WTC11 (cell line): Measurements from ENCODE around the gene ZNF529. TPM values are rescaled to one million over a fixed set of nuclear protein-coding genes. Genes with fewer than 3 reads are reported as not detected.

Experiments used
- ATAC-seq: fragments of 200-7000 bp; cut with Tn5 transposase; 2 replicates; pipeline ENCODE4 v1.10.0; 2021; ENCODE audit warnings: mild to moderate bottlenecking, moderate library complexity
- CTCF ChIA-PET: fragments of 300-600 bp; sonication (Branson Sonifier 250); formaldehyde crosslinking; loops from one replicate; lab custom pipeline; 2021; ENCODE audit warnings: antibody characterized with exemption; lab: Charles Lee
- POLR2A ChIA-PET: fragments of 350-600 bp; sonication (Branson Sonifier 250); formaldehyde crosslinking; loops from one replicate; lab custom pipeline; 2021; ENCODE audit warnings: antibody characterized with exemption; lab: Charles Lee
- DNase-seq: peaks from one replicate; pipeline ENCODE4 v3.0.0; 2021; ENCODE audit warnings: low spot score
- H3K27ac Mint-ChIP-seq: 2 replicates; pipeline ENCODE4 v1.8.0; 2021; ENCODE audit warnings: mixed read lengths
- H3K27me3 Mint-ChIP-seq: 2 replicates; pipeline ENCODE4 v1.8.0; 2021; ENCODE audit warnings: low read depth, mild to moderate bottlenecking, moderate library complexity, mixed read lengths
- H3K36me3 Mint-ChIP-seq: 2 replicates; pipeline ENCODE4 v1.8.0; 2021; ENCODE audit warnings: mixed read lengths
- H3K4me1 Mint-ChIP-seq: 2 replicates; pipeline ENCODE4 v1.8.0; 2022; ENCODE audit warnings: mixed read lengths
- H3K4me3 Mint-ChIP-seq: 2 replicates; pipeline ENCODE4 v1.8.0; 2021; ENCODE audit warnings: mild to moderate bottlenecking, moderate library complexity, mixed read lengths
- H3K9me3 Mint-ChIP-seq: 2 replicates; pipeline ENCODE4 v1.8.0; 2021; ENCODE audit warnings: mixed read lengths
- CREM ChIP-seq: sonication (generic); formaldehyde crosslinking; IDR thresholded peaks from 2 replicates; pipeline ENCODE4 v1.8.1; 2022; ENCODE audit warnings: mild to moderate bottlenecking, missing genetic modification reagents, moderate library complexity
- ELF4 ChIP-seq: sonication (generic); formaldehyde crosslinking; IDR thresholded peaks from 2 replicates; pipeline ENCODE4 v1.8.1; 2022; ENCODE audit warnings: low read depth, mild to moderate bottlenecking, moderate library complexity, missing genetic modification reagents
- ESRRA ChIP-seq: sonication (generic); formaldehyde crosslinking; IDR thresholded peaks from 2 replicates; pipeline ENCODE4 v1.8.1; 2022; ENCODE audit warnings: mild to moderate bottlenecking, missing genetic modification reagents, borderline replicate concordance
- IRF2 ChIP-seq: sonication (generic); formaldehyde crosslinking; IDR thresholded peaks from 2 replicates; pipeline ENCODE4 v1.8.0; 2022; ENCODE audit warnings: low read depth, missing genetic modification reagents, borderline replicate concordance
- NFATC4 ChIP-seq: fragments of 250-450 bp; sonication (Bioruptor Pico); IDR thresholded peaks from 2 replicates; pipeline ENCODE4 v1.9.0; 2021; ENCODE audit warnings: mild to moderate bottlenecking
- NFE2L1 ChIP-seq: sonication (generic); formaldehyde crosslinking; IDR thresholded peaks from 2 replicates; pipeline ENCODE4 v1.8.1; 2023; ENCODE audit warnings: missing genetic modification reagents
- NFYB ChIP-seq: sonication (generic); formaldehyde crosslinking; conservative IDR thresholded peaks from 2 replicates; pipeline ENCODE4 v1.8.0; 2022; ENCODE audit warnings: low read depth, missing genetic modification reagents
- NR2C2 ChIP-seq: sonication (generic); formaldehyde crosslinking; IDR thresholded peaks from 2 replicates; pipeline ENCODE4 v1.8.0; 2022; ENCODE audit warnings: mild to moderate bottlenecking, missing genetic modification reagents
- RORB ChIP-seq: fragments of 250-450 bp; sonication (Bioruptor Pico); IDR thresholded peaks from 2 replicates; pipeline ENCODE4 v1.9.0; 2021; ENCODE audit warnings: mild to moderate bottlenecking
- SOX15 ChIP-seq: fragments of 250-450 bp; sonication (Bioruptor Pico); IDR thresholded peaks from 2 replicates; pipeline ENCODE4 v1.9.0; 2021; ENCODE audit warnings: mild to moderate bottlenecking
- TEAD1 ChIP-seq: sonication (generic); formaldehyde crosslinking; IDR thresholded peaks from 2 replicates; pipeline ENCODE4 v1.8.0; 2022; ENCODE audit warnings: mild to moderate bottlenecking, missing genetic modification reagents
- ZNF121 ChIP-seq: sonication (generic); formaldehyde crosslinking; IDR thresholded peaks from 2 replicates; pipeline ENCODE4 v1.8.0; 2023; ENCODE audit warnings: missing genetic modification reagents
- ZNF396 ChIP-seq: fragments of 250-450 bp; sonication (Bioruptor Pico); IDR thresholded peaks from 2 replicates; pipeline ENCODE4 v1.8.0; 2021; ENCODE audit warnings: mild to moderate bottlenecking, moderate library complexity, borderline replicate concordance
- total RNA-seq: library from RNA; stranded (reverse); gene quantifications from 3 replicates; pipeline ENCODE4 v1.2.3, GENCODE V29; 2021
- TF ChIP-seq, protein P1 (sequence below): sonication (generic); formaldehyde crosslinking; IDR thresholded peaks from 2 replicates; pipeline ENCODE4 v1.8.1; 2022; ENCODE audit warnings: low read depth, mild to moderate bottlenecking, moderate library complexity, missing genetic modification reagents, borderline replicate concordance
- TF ChIP-seq, protein P2 (sequence below): sonication (generic); formaldehyde crosslinking; conservative IDR thresholded peaks from 2 replicates; pipeline ENCODE4 v1.8.1; 2022; ENCODE audit warnings: mild to moderate bottlenecking, missing genetic modification reagents
- TF ChIP-seq, protein P3 (sequence below): sonication (generic); formaldehyde crosslinking; IDR thresholded peaks from 2 replicates; pipeline ENCODE4 v1.8.1; 2023; ENCODE audit warnings: mild to moderate bottlenecking, missing genetic modification reagents
- TF ChIP-seq, protein P4 (sequence below): sonication (generic); formaldehyde crosslinking; IDR thresholded peaks from 2 replicates; pipeline ENCODE4 v1.8.1; 2023; ENCODE audit warnings: mild to moderate bottlenecking, missing genetic modification reagents, moderate library complexity
- TF ChIP-seq, protein P5 (sequence below): sonication (generic); formaldehyde crosslinking; IDR thresholded peaks from 2 replicates; pipeline ENCODE4 v1.8.1; 2022; ENCODE audit warnings: missing genetic modification reagents, borderline replicate concordance
- TF ChIP-seq, protein P6 (sequence below): sonication (generic); formaldehyde crosslinking; IDR thresholded peaks from 2 replicates; pipeline ENCODE4 v1.8.1; 2022; ENCODE audit warnings: mild to moderate bottlenecking, missing genetic modification reagents, moderate library complexity, borderline replicate concordance
- TF ChIP-seq, protein P7 (sequence below): sonication (generic); formaldehyde crosslinking; conservative IDR thresholded peaks from 2 replicates; pipeline ENCODE4 v1.8.1; 2023; ENCODE audit warnings: mild to moderate bottlenecking, low read depth, missing genetic modification reagents, moderate library complexity
- TF ChIP-seq, protein P8 (sequence below): sonication (generic); formaldehyde crosslinking; IDR thresholded peaks from 2 replicates; pipeline ENCODE4 v1.8.0; 2022; ENCODE audit warnings: mild to moderate bottlenecking, missing genetic modification reagents

The ZNF529 gene
- total RNA-seq, 1 experiment from 2014 or later: 13.1 TPM

DNA sequence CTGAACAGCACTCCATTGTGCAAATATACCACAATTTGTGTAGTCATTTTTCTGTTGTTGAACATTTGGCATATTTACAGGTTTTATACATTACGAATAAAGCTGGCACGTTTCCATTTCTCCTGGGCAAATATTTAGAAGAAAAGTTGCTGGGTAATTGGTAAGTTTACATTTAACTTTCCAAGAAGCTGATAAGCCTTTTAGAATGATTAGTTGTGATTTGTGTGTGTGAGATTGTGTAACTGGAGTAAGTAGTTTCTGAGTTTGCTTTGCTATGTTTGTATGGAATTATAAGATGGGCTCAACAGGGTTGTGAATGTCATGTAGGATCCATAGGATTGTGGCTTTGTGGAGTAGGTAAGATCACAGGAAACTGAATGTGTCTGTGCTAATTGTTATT, 1.6 kb upstream of the ZNF529 start:
- peak overlapping the region; percentile 0; the same call in 1 of the 2 replicates for H3K27ac Mint-ChIP-seq
- DNase-seq: no peak
- peak overlapping the region; percentile 90 for H3K4me3 Mint-ChIP-seq
- H3K36me3 Mint-ChIP-seq: peaks cover 22% of the 10 kb centered on the region
- H3K4me1 Mint-ChIP-seq: peaks cover 18% of the 10 kb centered on the region
- TF ChIP-seq ELF4 (CRISPR knock-in tag) (no peak), NFE2L1 (CRISPR knock-in tag) (no peak), SOX15 (CRISPR knock-in tag) (no peak), TEAD1 (CRISPR knock-in tag) (no peak)
- TF ChIP-seq, protein P1, sequence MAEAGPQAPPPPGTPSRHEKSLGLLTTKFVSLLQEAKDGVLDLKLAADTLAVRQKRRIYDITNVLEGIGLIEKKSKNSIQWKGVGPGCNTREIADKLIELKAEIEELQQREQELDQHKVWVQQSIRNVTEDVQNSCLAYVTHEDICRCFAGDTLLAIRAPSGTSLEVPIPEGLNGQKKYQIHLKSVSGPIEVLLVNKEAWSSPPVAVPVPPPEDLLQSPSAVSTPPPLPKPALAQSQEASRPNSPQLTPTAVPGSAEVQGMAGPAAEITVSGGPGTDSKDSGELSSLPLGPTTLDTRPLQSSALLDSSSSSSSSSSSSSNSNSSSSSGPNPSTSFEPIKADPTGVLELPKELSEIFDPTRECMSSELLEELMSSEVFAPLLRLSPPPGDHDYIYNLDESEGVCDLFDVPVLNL: no peak
- TF ChIP-seq, protein P2, sequence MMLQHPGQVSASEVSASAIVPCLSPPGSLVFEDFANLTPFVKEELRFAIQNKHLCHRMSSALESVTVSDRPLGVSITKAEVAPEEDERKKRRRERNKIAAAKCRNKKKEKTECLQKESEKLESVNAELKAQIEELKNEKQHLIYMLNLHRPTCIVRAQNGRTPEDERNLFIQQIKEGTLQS (CRISPR knock-in tag): no peak
- TF ChIP-seq, protein P3, sequence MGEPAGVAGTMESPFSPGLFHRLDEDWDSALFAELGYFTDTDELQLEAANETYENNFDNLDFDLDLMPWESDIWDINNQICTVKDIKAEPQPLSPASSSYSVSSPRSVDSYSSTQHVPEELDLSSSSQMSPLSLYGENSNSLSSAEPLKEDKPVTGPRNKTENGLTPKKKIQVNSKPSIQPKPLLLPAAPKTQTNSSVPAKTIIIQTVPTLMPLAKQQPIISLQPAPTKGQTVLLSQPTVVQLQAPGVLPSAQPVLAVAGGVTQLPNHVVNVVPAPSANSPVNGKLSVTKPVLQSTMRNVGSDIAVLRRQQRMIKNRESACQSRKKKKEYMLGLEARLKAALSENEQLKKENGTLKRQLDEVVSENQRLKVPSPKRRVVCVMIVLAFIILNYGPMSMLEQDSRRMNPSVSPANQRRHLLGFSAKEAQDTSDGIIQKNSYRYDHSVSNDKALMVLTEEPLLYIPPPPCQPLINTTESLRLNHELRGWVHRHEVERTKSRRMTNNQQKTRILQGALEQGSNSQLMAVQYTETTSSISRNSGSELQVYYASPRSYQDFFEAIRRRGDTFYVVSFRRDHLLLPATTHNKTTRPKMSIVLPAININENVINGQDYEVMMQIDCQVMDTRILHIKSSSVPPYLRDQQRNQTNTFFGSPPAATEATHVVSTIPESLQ (CRISPR knock-in tag): no peak
- TF ChIP-seq, protein P4, sequence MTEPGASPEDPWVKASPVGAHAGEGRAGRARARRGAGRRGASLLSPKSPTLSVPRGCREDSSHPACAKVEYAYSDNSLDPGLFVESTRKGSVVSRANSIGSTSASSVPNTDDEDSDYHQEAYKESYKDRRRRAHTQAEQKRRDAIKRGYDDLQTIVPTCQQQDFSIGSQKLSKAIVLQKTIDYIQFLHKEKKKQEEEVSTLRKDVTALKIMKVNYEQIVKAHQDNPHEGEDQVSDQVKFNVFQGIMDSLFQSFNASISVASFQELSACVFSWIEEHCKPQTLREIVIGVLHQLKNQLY (CRISPR knock-in tag): no peak
- ChIA-PET POLR2A (no interaction called here), CTCF (no interaction called here)
- no peaks in the 10 kb centered on the region for H3K27me3 Mint-ChIP-seq
- no peaks in the 10 kb centered on the region for H3K9me3 Mint-ChIP-seq
- no peak for ATAC-seq

DNA sequence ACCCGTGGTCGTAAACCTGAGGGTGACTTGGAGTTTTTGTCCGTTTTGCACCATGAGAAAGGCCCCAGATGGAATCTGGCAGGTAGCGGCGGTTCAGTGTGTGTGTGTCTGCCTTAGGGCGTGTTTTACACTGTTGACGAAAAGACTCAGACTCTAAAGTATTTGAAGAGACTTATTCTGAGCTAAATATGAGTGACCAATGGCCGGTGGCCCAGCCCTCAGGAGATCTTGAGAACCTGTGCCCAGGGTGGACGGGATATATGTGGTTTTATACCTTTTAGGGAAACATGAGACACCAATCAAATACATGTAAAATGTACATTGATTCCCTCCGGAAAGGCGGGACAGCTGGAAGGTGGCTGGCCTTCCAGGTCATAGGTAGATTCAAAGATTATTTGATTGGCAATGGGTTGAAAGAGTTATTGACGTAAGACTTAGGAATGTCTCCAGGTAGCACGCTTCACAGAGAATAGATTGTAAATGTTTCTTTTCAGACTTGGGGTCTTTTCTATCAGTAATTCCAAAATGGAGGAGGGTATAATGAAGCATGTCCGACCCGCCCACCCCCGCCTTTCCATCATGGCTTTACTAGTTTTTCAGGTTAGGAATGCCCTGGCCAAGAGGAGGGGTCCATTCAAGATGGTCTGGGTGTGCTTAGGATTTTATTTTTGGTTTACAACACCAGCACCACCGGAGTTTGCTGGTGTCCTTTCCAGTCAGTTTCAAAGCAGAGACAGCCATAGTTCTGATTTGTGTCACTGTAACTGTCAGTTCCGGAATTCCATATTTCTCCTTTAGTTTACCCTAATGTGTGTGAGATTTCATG, 1.0 kb upstream of the ZNF529 start:
- ChIA-PET POLR2A (interaction anchor here (0.6 to 2.0 kb wide), 3 partner anchors 45 to 627 kb away, joined by 3 to 14 read pairs (median 5); partner anchors contain the start of genes ZNF260 and ZNF461), CTCF (no interaction called here)
- H3K4me1 Mint-ChIP-seq: peaks cover 18% of the 10 kb centered on the region
- H3K9me3 Mint-ChIP-seq: no peaks in the 10 kb centered on the region
- DNase-seq (no peak), ATAC-seq (no peak)
- H3K4me3 Mint-ChIP-seq: peak overlapping the region; percentile 90
- peaks cover 20% of the 10 kb centered on the region for H3K36me3 Mint-ChIP-seq
- H3K27ac Mint-ChIP-seq: peak overlapping the region; percentile 97
- no peaks in the 10 kb centered on the region for H3K27me3 Mint-ChIP-seq
- TF ChIP-seq, protein P5, sequence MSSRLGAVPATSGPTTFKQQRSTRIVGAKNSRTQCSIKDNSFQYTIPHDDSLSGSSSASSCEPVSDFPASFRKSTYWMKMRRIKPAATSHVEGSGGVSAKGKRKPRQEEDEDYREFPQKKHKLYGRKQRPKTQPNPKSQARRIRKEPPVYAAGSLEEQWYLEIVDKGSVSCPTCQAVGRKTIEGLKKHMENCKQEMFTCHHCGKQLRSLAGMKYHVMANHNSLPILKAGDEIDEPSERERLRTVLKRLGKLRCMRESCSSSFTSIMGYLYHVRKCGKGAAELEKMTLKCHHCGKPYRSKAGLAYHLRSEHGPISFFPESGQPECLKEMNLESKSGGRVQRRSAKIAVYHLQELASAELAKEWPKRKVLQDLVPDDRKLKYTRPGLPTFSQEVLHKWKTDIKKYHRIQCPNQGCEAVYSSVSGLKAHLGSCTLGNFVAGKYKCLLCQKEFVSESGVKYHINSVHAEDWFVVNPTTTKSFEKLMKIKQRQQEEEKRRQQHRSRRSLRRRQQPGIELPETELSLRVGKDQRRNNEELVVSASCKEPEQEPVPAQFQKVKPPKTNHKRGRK: no peak
- TF ChIP-seq, protein P6, sequence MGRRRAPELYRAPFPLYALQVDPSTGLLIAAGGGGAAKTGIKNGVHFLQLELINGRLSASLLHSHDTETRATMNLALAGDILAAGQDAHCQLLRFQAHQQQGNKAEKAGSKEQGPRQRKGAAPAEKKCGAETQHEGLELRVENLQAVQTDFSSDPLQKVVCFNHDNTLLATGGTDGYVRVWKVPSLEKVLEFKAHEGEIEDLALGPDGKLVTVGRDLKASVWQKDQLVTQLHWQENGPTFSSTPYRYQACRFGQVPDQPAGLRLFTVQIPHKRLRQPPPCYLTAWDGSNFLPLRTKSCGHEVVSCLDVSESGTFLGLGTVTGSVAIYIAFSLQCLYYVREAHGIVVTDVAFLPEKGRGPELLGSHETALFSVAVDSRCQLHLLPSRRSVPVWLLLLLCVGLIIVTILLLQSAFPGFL (CRISPR knock-in tag): no peak
- TF ChIP-seq NFYB (CRISPR knock-in tag): no peak
- TF ChIP-seq ZNF396 (CRISPR knock-in tag): no peak
- TF ChIP-seq ZNF121 (CRISPR knock-in tag): no peak
- no peak for TF ChIP-seq RORB
- TF ChIP-seq, protein P7, sequence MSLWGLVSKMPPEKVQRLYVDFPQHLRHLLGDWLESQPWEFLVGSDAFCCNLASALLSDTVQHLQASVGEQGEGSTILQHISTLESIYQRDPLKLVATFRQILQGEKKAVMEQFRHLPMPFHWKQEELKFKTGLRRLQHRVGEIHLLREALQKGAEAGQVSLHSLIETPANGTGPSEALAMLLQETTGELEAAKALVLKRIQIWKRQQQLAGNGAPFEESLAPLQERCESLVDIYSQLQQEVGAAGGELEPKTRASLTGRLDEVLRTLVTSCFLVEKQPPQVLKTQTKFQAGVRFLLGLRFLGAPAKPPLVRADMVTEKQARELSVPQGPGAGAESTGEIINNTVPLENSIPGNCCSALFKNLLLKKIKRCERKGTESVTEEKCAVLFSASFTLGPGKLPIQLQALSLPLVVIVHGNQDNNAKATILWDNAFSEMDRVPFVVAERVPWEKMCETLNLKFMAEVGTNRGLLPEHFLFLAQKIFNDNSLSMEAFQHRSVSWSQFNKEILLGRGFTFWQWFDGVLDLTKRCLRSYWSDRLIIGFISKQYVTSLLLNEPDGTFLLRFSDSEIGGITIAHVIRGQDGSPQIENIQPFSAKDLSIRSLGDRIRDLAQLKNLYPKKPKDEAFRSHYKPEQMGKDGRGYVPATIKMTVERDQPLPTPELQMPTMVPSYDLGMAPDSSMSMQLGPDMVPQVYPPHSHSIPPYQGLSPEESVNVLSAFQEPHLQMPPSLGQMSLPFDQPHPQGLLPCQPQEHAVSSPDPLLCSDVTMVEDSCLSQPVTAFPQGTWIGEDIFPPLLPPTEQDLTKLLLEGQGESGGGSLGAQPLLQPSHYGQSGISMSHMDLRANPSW (CRISPR knock-in tag): no peak
- TF ChIP-seq ESRRA (CRISPR knock-in tag): no peak
- TF ChIP-seq, protein P8, sequence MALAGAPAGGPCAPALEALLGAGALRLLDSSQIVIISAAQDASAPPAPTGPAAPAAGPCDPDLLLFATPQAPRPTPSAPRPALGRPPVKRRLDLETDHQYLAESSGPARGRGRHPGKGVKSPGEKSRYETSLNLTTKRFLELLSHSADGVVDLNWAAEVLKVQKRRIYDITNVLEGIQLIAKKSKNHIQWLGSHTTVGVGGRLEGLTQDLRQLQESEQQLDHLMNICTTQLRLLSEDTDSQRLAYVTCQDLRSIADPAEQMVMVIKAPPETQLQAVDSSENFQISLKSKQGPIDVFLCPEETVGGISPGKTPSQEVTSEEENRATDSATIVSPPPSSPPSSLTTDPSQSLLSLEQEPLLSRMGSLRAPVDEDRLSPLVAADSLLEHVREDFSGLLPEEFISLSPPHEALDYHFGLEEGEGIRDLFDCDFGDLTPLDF: no peak
- TF ChIP-seq NFATC4: no peak
- TF ChIP-seq CREM: no peak
- no peak for TF ChIP-seq NR2C2 (CRISPR knock-in tag)
- TF ChIP-seq IRF2: no peak
- TF ChIP-seq TEAD1 (CRISPR knock-in tag): no peak
